WERI-Rb-1 (cell line): ENCODE results near the gene PUM1.
"Not testable (repeated sequence)": the region's sequence is repeated elsewhere in the genome, so short reads cannot be mapped to it uniquely, and the experiment has no call there.

Experiments used
- DNase-seq: peaks from one replicate; pipeline ENCODE4 v3.0.0-alpha.2; 2020
- H3K27ac ChIP-seq: fragments of 250-450 bp; sonication (Bioruptor Pico); 2 replicates; pipeline ENCODE4 v1.5.1; 2020; ENCODE audit warnings: mild to moderate bottlenecking, moderate library complexity
- H3K27me3 ChIP-seq: fragments of 250-450 bp; sonication (Bioruptor Pico); 2 replicates; pipeline ENCODE4 v1.5.1; 2021; ENCODE audit warnings: mild to moderate bottlenecking, low read depth, moderate library complexity; ENCODE audit not compliant: insufficient read depth, severe bottlenecking
- H3K36me3 ChIP-seq: fragments of 250-450 bp; sonication (Bioruptor Pico); 2 replicates; pipeline ENCODE4 v1.5.1; 2020; ENCODE audit warnings: mild to moderate bottlenecking, moderate library complexity
- H3K4me3 ChIP-seq: 2 replicates; pipeline ENCODE4 v1.5.1; 2011; ENCODE audit warnings: low read depth, mild to moderate bottlenecking, control low read depth, low read length
- H3K9me3 ChIP-seq: fragments of 250-450 bp; sonication (Bioruptor Pico); 2 replicates; pipeline ENCODE4 v1.5.1; 2021; ENCODE audit warnings: mild to moderate bottlenecking, moderate library complexity; ENCODE audit not compliant: severe bottlenecking
- TF ChIP-seq, protein P1 (sequence below): IDR thresholded peaks from 2 replicates; pipeline ENCODE4 v1.5.1; 2011; ENCODE audit warnings: low read depth, mild to moderate bottlenecking, control low read depth, inconsistent platforms, low read length

PUM1 gene

DNA sequence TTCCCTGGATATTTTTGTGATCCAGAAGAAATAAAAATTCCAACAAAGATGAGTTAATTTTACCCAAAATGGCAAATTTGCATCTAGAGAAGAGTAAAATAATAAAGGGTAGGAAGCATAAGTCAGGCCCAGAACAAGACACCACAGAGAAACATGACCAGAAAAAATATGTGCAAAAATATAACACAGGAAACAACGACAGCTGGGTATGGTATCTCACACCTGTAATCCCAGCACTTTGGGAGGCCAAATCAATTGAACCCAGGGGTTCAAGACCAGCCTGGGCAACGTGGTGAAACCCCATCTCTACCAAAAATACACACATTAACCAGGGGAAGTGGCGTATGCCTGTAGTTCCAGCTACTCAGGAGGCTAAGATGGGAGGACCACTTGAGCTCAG, 117.2 kb downstream of the PUM1 start:
- peaks cover 88% of the 10 kb centered on the region for H3K36me3 ChIP-seq
- TF ChIP-seq, protein P1, sequence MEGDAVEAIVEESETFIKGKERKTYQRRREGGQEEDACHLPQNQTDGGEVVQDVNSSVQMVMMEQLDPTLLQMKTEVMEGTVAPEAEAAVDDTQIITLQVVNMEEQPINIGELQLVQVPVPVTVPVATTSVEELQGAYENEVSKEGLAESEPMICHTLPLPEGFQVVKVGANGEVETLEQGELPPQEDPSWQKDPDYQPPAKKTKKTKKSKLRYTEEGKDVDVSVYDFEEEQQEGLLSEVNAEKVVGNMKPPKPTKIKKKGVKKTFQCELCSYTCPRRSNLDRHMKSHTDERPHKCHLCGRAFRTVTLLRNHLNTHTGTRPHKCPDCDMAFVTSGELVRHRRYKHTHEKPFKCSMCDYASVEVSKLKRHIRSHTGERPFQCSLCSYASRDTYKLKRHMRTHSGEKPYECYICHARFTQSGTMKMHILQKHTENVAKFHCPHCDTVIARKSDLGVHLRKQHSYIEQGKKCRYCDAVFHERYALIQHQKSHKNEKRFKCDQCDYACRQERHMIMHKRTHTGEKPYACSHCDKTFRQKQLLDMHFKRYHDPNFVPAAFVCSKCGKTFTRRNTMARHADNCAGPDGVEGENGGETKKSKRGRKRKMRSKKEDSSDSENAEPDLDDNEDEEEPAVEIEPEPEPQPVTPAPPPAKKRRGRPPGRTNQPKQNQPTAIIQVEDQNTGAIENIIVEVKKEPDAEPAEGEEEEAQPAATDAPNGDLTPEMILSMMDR: no peak
- no peaks in the 10 kb centered on the region for H3K9me3 ChIP-seq
- no peak overlapping the region for H3K4me3 ChIP-seq
- DNase-seq: no peak
- H3K27me3 ChIP-seq: no peaks in the 10 kb centered on the region
- no peak overlapping the region for H3K27ac ChIP-seq

GRCh38 chr1:30947212-30947611, 118.3 kb downstream of the PUM1 start:
- no peaks in the 10 kb centered on the region for H3K27me3 ChIP-seq
- peaks cover 90% of the 10 kb centered on the region for H3K36me3 ChIP-seq
- no peak overlapping the region for H3K4me3 ChIP-seq
- TF ChIP-seq, protein P1: no peak
- H3K27ac ChIP-seq: no peak overlapping the region
- H3K9me3 ChIP-seq: no peaks in the 10 kb centered on the region
- no peak for DNase-seq

DNA sequence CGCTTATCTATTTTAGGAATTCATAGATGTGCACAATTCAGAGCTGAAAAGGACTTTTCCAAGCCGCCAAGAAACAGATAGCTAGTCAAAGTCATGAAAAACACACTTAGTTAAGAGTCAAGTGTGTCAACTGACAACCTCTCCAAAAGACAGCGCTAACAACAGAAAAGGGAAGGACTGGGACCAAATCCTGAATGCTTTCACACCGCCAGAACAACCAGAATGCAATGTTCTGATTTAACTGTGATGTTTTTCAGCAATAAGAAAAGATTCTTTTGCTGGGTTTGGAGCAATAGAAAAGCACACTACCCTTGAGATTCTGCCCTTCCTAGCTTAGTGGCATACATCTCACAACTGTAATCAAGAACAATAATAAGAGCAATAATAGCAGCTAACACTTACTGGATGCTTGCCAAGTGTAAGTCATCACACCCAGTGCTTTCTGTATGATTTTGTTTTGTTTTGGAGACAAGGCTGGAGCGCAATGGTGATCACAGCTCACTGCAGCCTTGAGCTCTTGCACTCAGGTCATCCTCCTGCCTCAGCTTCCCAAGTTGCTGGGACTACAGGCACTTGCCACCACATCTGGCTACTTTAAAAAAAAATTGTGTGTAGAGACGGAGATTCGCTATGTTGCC, 123.1 kb downstream of the PUM1 start:
- Histone ChIP-seq H3K36me3 (peaks cover 94% of the 10 kb centered on the region), H3K9me3 (no peaks in the 10 kb centered on the region), H3K4me3 (no peak overlapping the region), H3K27ac (no peak overlapping the region), H3K27me3 (no peaks in the 10 kb centered on the region)
- TF ChIP-seq, protein P1: no peak
- no peak for DNase-seq

DNA sequence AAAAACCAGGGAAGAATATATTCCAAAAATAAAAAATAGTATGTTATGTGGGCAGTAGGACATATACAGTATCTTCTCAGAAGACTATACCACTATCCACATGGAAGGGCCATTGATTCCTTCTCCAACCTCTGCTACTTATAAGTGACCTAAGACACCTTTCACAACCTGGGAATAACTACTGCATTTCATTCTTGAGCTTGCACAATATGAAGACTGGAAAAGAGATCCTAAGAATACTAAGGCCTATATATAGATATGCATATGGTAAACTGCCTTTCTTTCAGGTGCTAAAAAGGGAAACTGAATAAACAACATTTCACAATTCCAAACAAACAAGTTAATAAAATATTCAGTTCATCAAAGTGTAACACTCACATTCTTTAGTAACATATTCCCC, 125.0 kb downstream of the PUM1 start:
- Histone ChIP-seq H3K27me3 (no peaks in the 10 kb centered on the region), H3K4me3 (no peak overlapping the region), H3K27ac (no peak overlapping the region), H3K9me3 (no peaks in the 10 kb centered on the region), H3K36me3 (peaks cover 92% of the 10 kb centered on the region)
- DNase-seq: no peak
- TF ChIP-seq, protein P1: no peak

DNA sequence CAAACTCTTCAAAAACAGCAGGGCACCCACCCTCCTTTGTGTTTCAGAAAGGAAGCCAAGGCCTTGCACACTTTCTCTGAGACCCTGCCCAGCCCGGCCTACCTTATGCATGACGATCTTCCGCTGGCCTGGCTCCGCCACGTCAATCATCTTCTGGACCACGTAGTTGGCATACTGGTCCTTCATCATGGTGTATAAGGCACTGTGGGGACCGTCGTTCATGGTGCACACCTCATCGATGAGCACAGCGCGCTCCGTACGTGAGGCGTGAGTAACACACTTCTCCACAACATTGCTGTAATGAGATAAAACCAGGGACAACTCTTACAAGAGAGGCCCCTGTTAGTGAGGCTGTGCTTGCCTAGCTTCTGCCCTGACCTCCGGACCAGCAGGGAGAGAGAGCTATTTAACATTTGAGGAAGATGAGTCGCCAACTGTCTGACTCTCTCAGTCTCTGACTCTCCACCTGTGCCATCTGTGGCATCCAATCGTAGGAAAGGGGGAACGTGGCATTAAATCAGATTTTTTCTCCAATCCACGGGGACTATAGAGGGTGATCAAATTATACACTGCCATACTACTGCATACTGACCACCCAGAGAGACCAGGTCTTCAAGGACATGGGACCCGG, 128.9 kb downstream of the PUM1 start:
- Histone ChIP-seq H3K4me3 (no peak overlapping the region), H3K27ac (no peak overlapping the region), H3K9me3 (no peaks in the 10 kb centered on the region), H3K36me3 (peaks cover 90% of the 10 kb centered on the region), H3K27me3 (no peaks in the 10 kb centered on the region)
- TF ChIP-seq, protein P1: no peak
- DNase-seq: no peak

GRCh38 chr1:30935758-30936157, 129.8 kb downstream of the PUM1 start:
- H3K27ac ChIP-seq, H3K27me3 ChIP-seq, H3K4me3 ChIP-seq, H3K9me3 ChIP-seq, DNase-seq: not testable (repeated sequence)
- H3K36me3 ChIP-seq: peaks cover 83% of the 10 kb centered on the region
